Bronchial epithelial cell (primary cell): ENCODE data around the gene RAD51B. TPM values are rescaled to one million over a fixed set of nuclear protein-coding genes. Genes with fewer than 3 reads are reported as not detected.

Experiments
- DNase-seq: peaks from one replicate; pipeline ENCODE4 v3.0.0-alpha.2; 2010; ENCODE audit warnings: low read depth
- FAIRE-seq: peaks from 2 replicates; lab custom pipeline; 2011; peaks lifted over from hg19 to GRCh38; lab: Jason Lieb, UNC
- H3K27me3 ChIP-seq: 2 replicates; pipeline ENCODE4 v1.5.1; 2011; ENCODE audit warnings: low read length; ENCODE audit not compliant: control insufficient read depth, insufficient read depth
- H3K36me3 ChIP-seq: 2 replicates; pipeline ENCODE4 v1.5.1; 2011; ENCODE audit warnings: low read length; ENCODE audit not compliant: control insufficient read depth, insufficient read depth
- H3K4me3 ChIP-seq: 2 replicates; pipeline ENCODE4 v1.5.1; 2011; ENCODE audit warnings: mild to moderate bottlenecking, low read depth, low read length, control low read depth
- CTCF ChIP-seq: IDR thresholded peaks from 2 replicates; pipeline ENCODE4 v1.5.1; 2011; ENCODE audit warnings: mild to moderate bottlenecking, moderate library complexity, low read length, control low read depth, inconsistent platforms; ENCODE audit not compliant: insufficient read depth, severe bottlenecking
- total RNA-seq: library from RNA; depleted of rRNA; stranded (reverse); fragments of >200 nt; gene quantifications from 2 replicates; pipeline ENCODE4 v1.2.1, GENCODE V29; 2014

Gene RAD51B
- total RNA-seq, 1 donor from 2014 or later = 12.1 TPM

- Histone ChIP-seq H3K4me3 (no peak overlapping the region), H3K36me3 (no peaks in the 10 kb centered on the region), H3K27me3 (no peaks in the 10 kb centered on the region)
- no peak for TF ChIP-seq CTCF
- DNase-seq (no peak), FAIRE-seq (no peak)
These were observed 934.1 kb downstream of the RAD51B start for GRCh38 chr14:68753690-68754089.

GRCh38 chr14:68755016-68755353 is 935.4 kb downstream of the RAD51B start:
- Histone ChIP-seq H3K36me3 (no peaks in the 10 kb centered on the region), H3K4me3 (no peak overlapping the region), H3K27me3 (no peaks in the 10 kb centered on the region)
- FAIRE-seq (no peak), DNase-seq (no peak)
- no peak for TF ChIP-seq CTCF

- TF ChIP-seq CTCF = no peak
- no peak for FAIRE-seq
These were observed 936.5 kb downstream of the RAD51B start for GRCh38 chr14:68756000-68756481.

GRCh38 chr14:68756734-68757133 is 937.2 kb downstream of the RAD51B start:
- no peak for FAIRE-seq
- DNase-seq = no peak
- Histone ChIP-seq H3K36me3 (no peaks in the 10 kb centered on the region), H3K27me3 (no peaks in the 10 kb centered on the region), H3K4me3 (no peak overlapping the region)
- no peak for TF ChIP-seq CTCF

More at GRCh38 chr14:68756000-68756481, 936.5 kb downstream of the RAD51B start:
- no peaks in the 10 kb centered on the region for H3K27me3 ChIP-seq
- no peak overlapping the region for H3K4me3 ChIP-seq
- no peaks in the 10 kb centered on the region for H3K36me3 ChIP-seq
- DNase-seq = no peak

- FAIRE-seq (no peak), DNase-seq (no peak)
- TF ChIP-seq CTCF = no peak
- no peak overlapping the region for H3K4me3 ChIP-seq
- H3K36me3 ChIP-seq = no peaks in the 10 kb centered on the region
- H3K27me3 ChIP-seq = no peaks in the 10 kb centered on the region
These were observed 938.1 kb downstream of the RAD51B start for GRCh38 chr14:68757618-68758081.

GRCh38 chr14:68758301-68758700 is 938.7 kb downstream of the RAD51B start:
- no peak for FAIRE-seq
- TF ChIP-seq CTCF = no peak
- Histone ChIP-seq H3K27me3 (no peaks in the 10 kb centered on the region), H3K36me3 (no peaks in the 10 kb centered on the region), H3K4me3 (no peak overlapping the region)
- no peak for DNase-seq
